Measurements from ENCODE around the gene SEMG1.

DNA sequence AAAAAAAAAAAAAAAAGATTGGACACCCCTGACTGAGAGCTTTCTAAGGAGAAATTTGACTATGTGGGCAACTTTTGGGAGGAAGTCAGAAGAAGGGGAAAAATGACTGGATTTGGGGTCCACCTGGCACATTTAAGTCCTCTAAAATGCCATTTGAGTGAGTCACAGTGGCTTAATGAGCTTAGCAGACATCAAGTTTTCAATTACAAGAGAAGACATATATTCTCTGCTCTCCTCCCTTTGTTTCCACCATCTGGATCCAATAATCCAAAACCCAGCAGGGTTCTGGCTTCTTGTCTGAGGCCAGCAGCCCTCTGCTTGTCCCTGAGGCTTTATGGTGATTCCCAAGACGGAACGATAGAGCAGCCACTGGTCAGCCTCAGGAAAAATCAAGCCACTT, 25.2 kb upstream of the SEMG1 start:
- TF ChIP-seq FOXK2 (IDR thresholded peaks at IDR 0.05) (no peak), BHLHE40 (IDR thresholded peaks at IDR 0.05; ENCODE audit: borderline replicate concordance) (no peak), TARDBP (IDR thresholded peaks at IDR 0.05) (no peak), SP1 (IDR thresholded peaks at IDR 0.05) (no peak), SUZ12 (IDR thresholded peaks at IDR 0.05) (no peak)

Data from HEK293T (cell line).